ENCODE results near the gene HEXD.
"Not testable (repeated sequence)": the region's sequence is repeated elsewhere in the genome, so short reads cannot be mapped to it uniquely, and the experiment has no call there.

DNA sequence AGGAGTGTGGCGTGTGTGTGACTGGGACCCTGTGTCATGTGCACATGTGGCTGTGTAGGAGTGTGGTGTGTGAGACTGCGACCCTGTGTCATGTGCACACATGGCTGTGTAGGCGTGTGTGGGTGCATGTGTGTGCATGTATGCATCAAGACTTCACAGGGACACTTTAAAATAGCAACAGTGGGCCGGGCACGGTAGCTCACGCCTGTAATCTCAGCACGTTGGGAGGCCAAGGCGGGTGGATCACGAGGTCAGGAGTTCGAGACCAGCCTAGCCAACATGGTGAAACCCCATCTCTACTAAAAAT lies 36.5 kb upstream of the HEXD start:
- not testable (repeated sequence) for TF ChIP-seq EZH2 (IDR thresholded peaks at IDR 0.05; ENCODE audit: low read length, missing control alignments)
- TF ChIP-seq, protein P1, sequence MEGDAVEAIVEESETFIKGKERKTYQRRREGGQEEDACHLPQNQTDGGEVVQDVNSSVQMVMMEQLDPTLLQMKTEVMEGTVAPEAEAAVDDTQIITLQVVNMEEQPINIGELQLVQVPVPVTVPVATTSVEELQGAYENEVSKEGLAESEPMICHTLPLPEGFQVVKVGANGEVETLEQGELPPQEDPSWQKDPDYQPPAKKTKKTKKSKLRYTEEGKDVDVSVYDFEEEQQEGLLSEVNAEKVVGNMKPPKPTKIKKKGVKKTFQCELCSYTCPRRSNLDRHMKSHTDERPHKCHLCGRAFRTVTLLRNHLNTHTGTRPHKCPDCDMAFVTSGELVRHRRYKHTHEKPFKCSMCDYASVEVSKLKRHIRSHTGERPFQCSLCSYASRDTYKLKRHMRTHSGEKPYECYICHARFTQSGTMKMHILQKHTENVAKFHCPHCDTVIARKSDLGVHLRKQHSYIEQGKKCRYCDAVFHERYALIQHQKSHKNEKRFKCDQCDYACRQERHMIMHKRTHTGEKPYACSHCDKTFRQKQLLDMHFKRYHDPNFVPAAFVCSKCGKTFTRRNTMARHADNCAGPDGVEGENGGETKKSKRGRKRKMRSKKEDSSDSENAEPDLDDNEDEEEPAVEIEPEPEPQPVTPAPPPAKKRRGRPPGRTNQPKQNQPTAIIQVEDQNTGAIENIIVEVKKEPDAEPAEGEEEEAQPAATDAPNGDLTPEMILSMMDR (conservative IDR thresholded peaks at IDR 0.05 in 1 of 2, IDR thresholded peaks at IDR 0.05 in 1 of 2; ENCODE audit: low read depth in 1 of 2, low read length in 2 of 2), result not testable (repeated sequence)

Measured in fibroblast of lung (primary cell).